ENCODE data around the gene PRKCB. TPM values are rescaled to one million over a fixed set of nuclear protein-coding genes. Genes with fewer than 3 reads are reported as not detected.

The PRKCB gene
- total RNA-seq, 1 experiment from 2014 or later, result not detected

GRCh38 chr16:23824909-23825308, 10.9 kb upstream of the PRKCB start:
- Mint-ChIP-seq H3K27me3 (ENCODE audit: insufficient read depth, unreplicated experiment) (peaks cover 27% of the 10 kb centered on the region), H3K4me1 (ENCODE audit: insufficient read depth, unreplicated experiment) (no peaks in the 10 kb centered on the region), H3K36me3 (ENCODE audit: insufficient read depth, unreplicated experiment) (no peaks in the 10 kb centered on the region), H3K9me3 (ENCODE audit: unreplicated experiment) (no peaks in the 10 kb centered on the region), H3K27ac (ENCODE audit: low read depth, unreplicated experiment) (no peak overlapping the region), H3K4me3 (ENCODE audit: unreplicated experiment) (no peak overlapping the region)
- ChIA-PET CTCF (interaction anchor here (0.5 to 1.2 kb wide), 3 partner anchors 21 to 102 kb away, joined by 3 read pairs; no protein-coding TSS in a partner anchor), POLR2A (no interaction called here)
- TF ChIP-seq CTCF (IDR thresholded peaks at IDR 0.05; ENCODE audit: unreplicated experiment), result no peak
- intact Hi-C loops (cut with micrococcal nuclease), result no loop called here
- DNase-seq (ENCODE audit: unreplicated experiment), result no peak
- no TSS peak for BruUV-seq (replicated peaks)

GRCh38 chr16:23826528-23827045, 9.2 kb upstream of the PRKCB start:
- BruUV-seq (replicated peaks), result no TSS peak
- no peak for DNase-seq (ENCODE audit: unreplicated experiment)
- Mint-ChIP-seq H3K9me3 (ENCODE audit: unreplicated experiment) (peaks cover 8% of the 10 kb centered on the region), H3K36me3 (ENCODE audit: insufficient read depth, unreplicated experiment) (no peaks in the 10 kb centered on the region), H3K4me1 (ENCODE audit: insufficient read depth, unreplicated experiment) (no peaks in the 10 kb centered on the region), H3K27me3 (ENCODE audit: insufficient read depth, unreplicated experiment) (peaks cover 19% of the 10 kb centered on the region), H3K4me3 (ENCODE audit: unreplicated experiment) (no peak overlapping the region), H3K27ac (ENCODE audit: low read depth, unreplicated experiment) (no peak overlapping the region)
- intact Hi-C loops (cut with micrococcal nuclease), result no loop called here
- ChIA-PET POLR2A (no interaction called here), CTCF (interaction anchor here (2.4 kb wide), 1 partner anchor 24 kb away, joined by 11 read pairs; no protein-coding TSS in a partner anchor)
- TF ChIP-seq CTCF (IDR thresholded peaks at IDR 0.05; ENCODE audit: unreplicated experiment), result no peak

- Mint-ChIP-seq H3K4me3 (ENCODE audit: unreplicated experiment) (no peak overlapping the region), H3K36me3 (ENCODE audit: insufficient read depth, unreplicated experiment) (no peaks in the 10 kb centered on the region), H3K4me1 (ENCODE audit: insufficient read depth, unreplicated experiment) (no peaks in the 10 kb centered on the region), H3K27ac (ENCODE audit: low read depth, unreplicated experiment) (no peak overlapping the region), H3K9me3 (ENCODE audit: unreplicated experiment) (peaks cover 8% of the 10 kb centered on the region), H3K27me3 (ENCODE audit: insufficient read depth, unreplicated experiment) (peaks cover 16% of the 10 kb centered on the region)
- no peak for DNase-seq (ENCODE audit: unreplicated experiment)
- BruUV-seq (replicated peaks), result no TSS peak
- ChIA-PET CTCF (interaction anchor here (2.4 kb wide), 1 partner anchor 24 kb away, joined by 11 read pairs; no protein-coding TSS in a partner anchor), POLR2A (no interaction called here)
- TF ChIP-seq CTCF (IDR thresholded peaks at IDR 0.05; ENCODE audit: unreplicated experiment), result no peak
- intact Hi-C loops (cut with micrococcal nuclease), result no loop called here
Measured at GRCh38 chr16:23827057-23827456, 8.7 kb upstream of the PRKCB start.

- no peak for TF ChIP-seq CTCF (IDR thresholded peaks at IDR 0.05; ENCODE audit: unreplicated experiment)
- H3K4me3 Mint-ChIP-seq (ENCODE audit: unreplicated experiment), result no peak overlapping the region
- DNase-seq (ENCODE audit: unreplicated experiment), result no peak
- BruUV-seq (replicated peaks), result no TSS peak
- CTCF ChIA-PET, result interaction anchor here (0.6 to 1.1 kb wide), 2 partner anchors 26 to 89 kb away, joined by 3 to 4 read pairs; no protein-coding TSS in a partner anchor
- POLR2A ChIA-PET, result no interaction called here
- H3K27ac Mint-ChIP-seq (ENCODE audit: low read depth, unreplicated experiment), result no peak overlapping the region
- H3K4me1 Mint-ChIP-seq (ENCODE audit: insufficient read depth, unreplicated experiment), result no peaks in the 10 kb centered on the region
- intact Hi-C loops (cut with micrococcal nuclease), result no loop called here
- no peaks in the 10 kb centered on the region for H3K36me3 Mint-ChIP-seq (ENCODE audit: insufficient read depth, unreplicated experiment)
- peaks cover under 1% of the 10 kb centered on the region for H3K27me3 Mint-ChIP-seq (ENCODE audit: insufficient read depth, unreplicated experiment)
- peaks cover 8% of the 10 kb centered on the region for H3K9me3 Mint-ChIP-seq (ENCODE audit: unreplicated experiment)
Measured at GRCh38 chr16:23829454-23829853, 6.3 kb upstream of the PRKCB start.
